ENCODE data around the gene OVCH2.
"Not testable (repeated sequence)": the region's sequence is repeated elsewhere in the genome, so short reads cannot be mapped to it uniquely, and the experiment has no call there.

Gene OVCH2

DNA sequence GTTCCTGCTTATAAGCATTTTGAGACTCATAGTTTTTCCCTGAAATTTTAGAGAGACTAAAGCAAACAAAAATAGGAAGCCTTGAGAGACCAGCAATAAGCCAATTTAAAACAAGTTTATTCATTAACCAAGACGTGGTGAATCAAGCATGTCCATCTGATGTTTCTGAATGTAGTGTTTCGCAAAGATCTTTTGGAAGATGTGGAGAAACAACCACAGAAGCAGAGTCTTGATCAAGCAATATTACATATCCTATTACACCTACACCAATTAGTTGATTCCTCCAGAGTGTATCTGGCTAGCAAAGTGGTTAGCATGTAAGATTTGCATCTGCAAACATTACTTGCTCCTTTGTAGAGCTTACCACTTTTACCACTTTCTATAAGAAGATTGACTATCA, at the start of gene OVCH2:
OVCH2 (minus strand) TSS at position 101 of the 400 bp plus-strand sequence; CDS start at position 18, 83 bp downstream.
- no peak for DNase-seq

DNA sequence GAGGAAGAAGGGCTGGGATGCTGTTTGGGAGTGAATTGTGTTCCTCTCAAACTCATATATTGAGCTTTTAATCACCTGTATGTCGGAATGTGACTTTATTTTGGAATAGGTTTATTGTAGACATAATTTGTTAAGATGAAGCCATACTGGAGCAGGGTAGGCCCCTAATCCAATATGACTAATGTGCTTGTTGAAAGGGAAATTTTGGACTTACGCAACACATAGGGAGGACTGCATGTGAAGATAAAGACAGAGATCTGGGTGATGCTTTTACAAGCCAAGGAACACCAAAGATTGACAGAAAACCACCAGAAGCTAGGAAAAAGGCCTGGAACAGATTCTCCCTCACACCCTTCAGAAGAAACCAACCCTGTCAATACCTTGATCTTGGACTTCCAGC, 43.2 kb upstream of the OVCH2 start:
- DNase-seq = peak; percentile 56

DNA sequence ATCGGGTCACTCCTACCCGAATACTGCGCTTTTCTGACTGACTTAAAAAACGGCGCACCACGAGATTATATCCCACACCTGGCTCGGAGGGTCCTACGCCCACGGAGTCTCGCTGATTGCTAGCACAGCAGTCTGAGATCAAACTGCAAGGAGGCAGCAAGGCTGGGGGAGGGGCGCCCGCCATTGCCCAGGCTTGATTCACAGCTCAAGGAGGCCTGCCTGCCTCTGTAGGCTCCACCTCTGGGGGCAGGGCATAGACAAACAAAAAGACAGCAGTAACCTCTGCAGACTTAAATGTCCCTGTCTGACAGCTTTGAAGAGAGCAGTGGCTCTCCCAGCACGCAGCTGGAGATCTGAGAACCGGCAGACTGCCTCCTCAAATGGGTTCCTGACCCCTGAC, 28.5 kb upstream of the OVCH2 start:
- DNase-seq = not testable (repeated sequence)

DNA sequence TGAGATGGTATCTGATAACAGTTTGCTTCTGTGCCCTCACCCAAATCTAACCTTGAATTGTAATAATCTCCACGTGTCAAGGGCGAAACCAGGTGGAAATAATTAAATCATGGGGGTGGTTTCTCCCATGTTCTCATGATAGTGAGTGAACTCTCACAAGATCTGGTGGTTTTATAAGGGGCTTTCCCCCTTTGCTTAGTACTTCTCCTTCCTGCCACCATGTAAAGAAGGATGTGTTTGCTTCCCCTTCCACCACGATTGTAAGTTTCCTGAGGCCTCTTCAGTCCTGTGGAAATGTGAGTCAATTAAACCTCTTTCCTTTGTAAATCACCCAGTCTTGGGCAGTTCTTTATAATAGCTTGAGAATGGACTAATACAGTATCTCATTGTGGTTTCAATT, 8.5 kb upstream of the OVCH2 start:
- DNase-seq = no peak

DNA sequence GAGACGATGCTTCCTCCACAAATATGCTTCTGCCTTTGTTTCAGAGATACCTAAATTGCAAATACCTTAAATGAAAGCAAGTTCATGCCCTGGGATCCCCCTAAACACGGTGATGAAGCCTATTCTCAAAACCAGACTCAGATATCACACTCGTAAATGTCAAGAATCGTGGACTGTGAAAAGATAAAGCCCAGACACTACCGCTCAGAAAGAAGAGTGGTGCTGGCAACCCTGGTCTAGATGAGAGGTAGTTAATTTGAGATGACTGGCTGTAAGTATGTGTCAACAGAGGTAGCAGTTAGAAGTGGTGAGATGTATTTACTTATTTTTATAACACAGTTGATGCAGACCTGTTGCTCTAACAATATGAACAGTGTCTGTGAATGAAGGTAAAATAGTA, 2.5 kb downstream of the OVCH2 start:
- DNase-seq = no peak

GRCh38 chr11:7696424-7696823, 9.9 kb downstream of the OVCH2 start:
- no peak for DNase-seq

GRCh38 chr11:7694235-7694634, 12.0 kb downstream of the OVCH2 start:
- no peak for DNase-seq

DNA sequence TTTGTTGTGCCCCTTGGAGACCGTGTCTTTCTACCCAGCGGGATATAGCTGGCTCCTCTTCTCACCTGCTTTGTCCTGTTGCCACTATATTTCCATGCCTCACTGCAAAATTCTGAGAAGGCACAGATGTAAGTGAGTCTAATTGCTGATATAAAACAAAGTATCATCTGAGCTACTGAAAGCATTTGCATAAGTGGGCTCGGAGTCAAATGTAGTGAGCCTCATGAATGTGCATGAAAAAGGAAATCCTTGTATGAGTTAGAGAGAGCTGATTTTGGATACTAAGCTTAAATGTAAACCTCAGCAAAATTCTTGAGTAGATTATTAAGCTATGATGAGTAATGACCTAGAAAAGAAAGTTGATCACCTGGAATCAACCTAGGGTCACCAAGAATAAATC, 13.9 kb downstream of the OVCH2 start:
- no peak for DNase-seq

DNA sequence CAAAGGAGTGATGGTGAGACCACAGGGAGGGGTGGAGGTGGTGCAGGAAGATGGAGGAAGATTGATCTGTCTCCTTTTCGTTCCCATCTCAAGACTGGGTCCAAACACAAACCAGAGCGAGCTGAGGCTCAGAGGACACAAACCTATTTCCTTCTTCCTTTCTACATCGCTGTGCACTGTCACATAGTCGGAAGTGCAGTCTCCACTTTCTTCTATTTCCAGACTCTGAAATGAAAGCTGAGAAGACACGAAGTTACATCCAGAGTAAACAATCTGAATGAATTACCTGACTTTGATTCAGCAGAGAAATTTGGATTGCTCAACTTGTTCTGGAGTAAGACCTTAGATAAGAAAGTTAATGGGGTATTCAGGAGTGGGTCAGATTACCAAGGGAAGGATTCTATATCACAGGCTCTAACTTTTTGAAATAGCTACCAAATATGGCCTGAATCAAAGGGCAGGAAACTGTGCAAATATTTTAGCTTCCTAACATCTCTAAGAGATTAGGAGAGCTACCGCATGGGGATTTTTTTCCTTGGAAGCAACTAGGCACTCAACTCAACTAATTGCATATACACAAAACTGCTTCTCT, 14.4 kb downstream of the OVCH2 start:
- no peak for DNase-seq

DNA sequence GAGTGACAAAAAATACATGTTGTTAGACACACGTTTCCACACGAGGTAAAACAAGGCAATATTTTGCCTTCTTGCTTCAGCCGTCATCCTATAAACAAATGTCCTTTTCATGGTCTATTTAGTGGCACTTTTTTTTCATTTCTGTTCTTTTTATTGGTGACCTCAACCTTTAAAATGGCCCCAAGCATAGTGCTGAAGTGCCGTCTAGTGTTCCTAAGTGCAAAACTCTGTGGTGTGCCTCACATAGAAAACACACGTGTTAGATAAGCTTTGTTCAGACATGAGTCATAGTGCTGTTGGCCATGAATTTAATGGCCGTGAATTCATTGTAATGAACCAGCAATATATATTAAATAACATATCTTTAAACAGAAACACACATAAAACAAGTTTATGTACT, 15.6 kb downstream of the OVCH2 start:
- no peak for DNase-seq

GRCh38 chr11:7689239-7689638, 17.0 kb downstream of the OVCH2 start:
- no peak for DNase-seq

- no peak for DNase-seq
Observed at GRCh38 chr11:7688238-7688826, 17.9 kb downstream of the OVCH2 start.

- DNase-seq = no peak
Observed at GRCh38 chr11:7687386-7687785, 18.9 kb downstream of the OVCH2 start.

- no peak for DNase-seq
Observed at GRCh38 chr11:7686761-7687160, 19.5 kb downstream of the OVCH2 start.

DNA sequence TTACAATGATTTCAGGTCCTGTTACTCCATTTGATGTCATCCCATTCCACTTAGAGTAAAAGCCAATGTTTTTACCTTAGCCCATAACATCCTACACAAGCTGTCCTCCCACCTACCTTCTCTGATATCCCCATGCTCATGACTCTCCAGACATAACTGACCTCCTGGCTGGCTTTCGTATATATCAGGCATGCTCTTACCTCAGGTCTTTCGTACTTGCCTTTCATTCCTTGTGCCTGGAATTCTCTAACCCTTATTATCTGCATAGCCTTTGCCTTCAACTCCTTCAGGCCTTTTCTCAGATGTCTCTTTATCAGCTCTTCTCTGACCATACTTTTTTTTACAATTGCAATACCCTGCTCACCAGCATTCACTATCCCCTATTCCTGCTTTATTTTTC, 22.7 kb downstream of the OVCH2 start:
- DNase-seq = no peak

DNA sequence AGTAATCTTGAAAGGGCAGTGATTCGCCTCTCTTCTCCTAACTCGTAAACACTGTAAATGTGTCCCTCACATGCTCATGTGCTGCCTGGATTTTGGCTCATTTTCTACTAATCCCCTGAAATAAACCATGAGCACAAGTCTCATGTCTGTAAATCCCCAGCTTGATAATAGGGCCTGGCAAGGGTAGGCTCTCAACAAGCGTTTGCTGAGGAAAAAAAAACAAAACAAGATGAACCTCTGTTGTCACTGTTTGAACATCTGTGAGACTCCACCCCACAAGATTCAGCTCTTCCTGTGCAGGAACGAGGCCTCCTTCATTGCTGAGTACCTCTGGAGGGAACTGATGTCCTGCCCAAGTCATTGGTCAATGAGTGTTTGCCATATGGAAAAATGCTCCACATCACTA, 28.5 kb downstream of the OVCH2 start:
- DNase-seq = no peak

DNA sequence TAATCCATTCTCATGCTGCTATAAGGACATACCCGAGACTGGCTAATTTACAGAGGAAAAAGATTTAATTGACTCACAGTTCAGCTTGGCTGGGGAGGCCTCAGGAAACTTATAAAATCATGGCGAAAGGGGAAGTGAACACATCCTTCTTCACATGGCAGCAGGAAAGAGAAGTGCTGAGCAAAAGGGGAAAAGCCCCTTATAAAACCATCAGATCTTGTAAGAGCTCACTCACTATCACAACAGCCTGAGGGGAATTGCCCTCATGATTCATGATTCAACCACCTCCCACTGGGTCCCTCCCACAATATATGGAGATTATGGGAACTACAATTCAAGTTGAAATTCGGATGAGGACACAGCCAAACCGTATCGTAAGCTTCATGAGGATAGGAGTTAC, 29.2 kb downstream of the OVCH2 start:
- DNase-seq = peak; percentile 63

GRCh38 chr11:7675631-7676030, 30.6 kb downstream of the OVCH2 start:
- no peak for DNase-seq

DNA sequence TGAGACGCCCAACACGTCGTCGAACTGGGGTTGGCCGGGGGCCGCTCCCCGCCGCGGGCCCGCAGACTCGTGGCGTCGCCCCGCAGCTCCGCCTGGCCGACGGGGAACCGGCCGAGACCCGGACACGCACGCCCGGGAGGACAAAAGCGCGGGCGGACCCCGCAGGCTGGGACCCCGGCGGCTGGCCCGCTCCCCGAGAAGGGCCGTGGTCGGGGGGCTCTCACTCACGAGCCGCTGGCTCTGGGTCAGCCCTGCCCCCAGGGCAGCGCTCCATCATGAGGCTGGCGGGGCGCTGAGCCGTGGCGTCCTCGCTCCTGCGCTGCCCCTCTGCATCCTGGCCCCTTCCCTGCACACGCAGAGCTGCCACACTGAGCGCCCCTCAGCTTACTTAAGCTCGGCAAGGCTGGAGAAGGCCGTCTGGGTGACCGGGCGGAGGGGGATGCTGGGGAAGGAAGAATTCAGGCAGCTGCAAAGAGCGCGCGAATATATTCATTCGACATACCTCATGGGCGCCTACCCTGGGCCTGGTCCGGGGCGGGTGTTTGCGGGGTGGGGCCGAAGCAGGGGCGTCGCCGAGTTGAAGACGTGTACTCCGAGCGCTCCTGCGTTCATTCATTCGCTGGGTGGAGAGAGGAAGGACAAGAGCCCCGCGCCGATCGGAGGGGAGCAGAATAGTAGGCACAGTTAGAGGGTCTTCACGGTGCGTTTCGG, 32.4 kb downstream of the OVCH2 start:
- DNase-seq = no peak

- no peak for DNase-seq
Observed at GRCh38 chr11:7672960-7673723, 33.1 kb downstream of the OVCH2 start, which contains the start of gene CYB5R2. Gene CYB5R2, minus strand, starts transcription at chr11:7673500. Its CDS starts 675 bp downstream, at chr11:7672825.

- DNase-seq = no peak
Observed at GRCh38 chr11:7672276-7672959, 33.9 kb downstream of the OVCH2 start.

- DNase-seq = no peak
Observed at GRCh38 chr11:7671347-7672215, 34.7 kb downstream of the OVCH2 start.
